AG04450 (cell line): ENCODE results near the gene ZDHHC3. TPM values are rescaled to one million over a fixed set of nuclear protein-coding genes. Genes with fewer than 3 reads are reported as not detected.
"Not testable (repeated sequence)": the region's sequence is repeated elsewhere in the genome, so short reads cannot be mapped to it uniquely, and the experiment has no call there.

Experiments used
- CTCF ChIA-PET: fragments of 300-600, 350-600 bp; formaldehyde crosslinking; extraction: SDS; loops from one replicate; lab custom pipeline; 2022; ENCODE audit warnings: antibody characterized with exemption, inconsistent platforms; lab: Charles Lee
- POLR2A ChIA-PET: fragments of 350-600 bp; formaldehyde crosslinking; extraction: SDS; loops from one replicate; lab custom pipeline; 2021; ENCODE audit warnings: antibody characterized with exemption, inconsistent platforms; lab: Yijun Ruan, JAX
- DNase-seq: peaks from one replicate; pipeline ENCODE4 v3.0.0-alpha.2; 2011; ENCODE audit warnings: low read depth, low spot score
- H3K27ac ChIP-seq: one replicate; pipeline ENCODE4 v1.5.1; 2012; ENCODE audit warnings: low read depth, low read length, control low read depth
- H3K27me3 ChIP-seq: one replicate; pipeline ENCODE4 v1.6.0; 2012; ENCODE audit warnings: low read length; ENCODE audit not compliant: control insufficient read depth, insufficient read depth
- H3K4me3 ChIP-seq: 2 replicates; pipeline ENCODE4 v1.5.1; 2011; ENCODE audit warnings: mild to moderate bottlenecking, low read depth, low read length, control low read depth
- H3K9me3 ChIP-seq: 2 replicates; pipeline ENCODE4 v1.5.1; 2012; ENCODE audit warnings: low read length; ENCODE audit not compliant: control insufficient read depth, insufficient read depth
- polyA plus RNA-seq: library from polyadenylated mRNA; depleted of rRNA; stranded (reverse); fragments of >200 nt; gene quantifications from 2 replicates; pipeline ENCODE4 v1.2.3, GENCODE V29; 2011
- TF ChIP-seq, protein P1 (sequence below): IDR thresholded peaks from 2 replicates; pipeline ENCODE4 v1.5.1; 2011; ENCODE audit warnings: low read depth, low read length, control low read depth, inconsistent platforms

ZDHHC3 gene
- polyA plus RNA-seq, 1 experiment: 92.7 TPM

DNA sequence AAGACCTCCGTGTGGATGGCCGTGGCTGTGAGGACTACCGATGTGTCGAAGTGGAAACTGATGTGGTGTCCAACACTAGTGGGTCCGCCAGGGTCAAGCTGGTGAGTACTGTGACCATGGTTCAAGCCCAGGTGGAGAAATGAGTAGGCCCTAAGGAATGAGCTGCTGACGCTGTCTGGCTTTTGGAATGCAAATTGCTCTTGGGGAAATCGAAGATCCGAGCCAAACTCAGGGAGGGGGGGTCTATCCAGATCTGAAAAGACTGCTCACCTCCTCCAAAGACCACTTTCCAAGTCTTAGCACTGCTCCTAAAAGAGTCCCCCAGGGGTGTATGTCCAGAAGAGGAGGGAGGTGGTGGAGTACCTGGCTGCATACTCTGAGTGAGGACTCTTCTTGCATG lies 13.2 kb upstream of the ZDHHC3 start:
- H3K4me3 ChIP-seq: no peak overlapping the region
- no peak for DNase-seq
- TF ChIP-seq, protein P1, sequence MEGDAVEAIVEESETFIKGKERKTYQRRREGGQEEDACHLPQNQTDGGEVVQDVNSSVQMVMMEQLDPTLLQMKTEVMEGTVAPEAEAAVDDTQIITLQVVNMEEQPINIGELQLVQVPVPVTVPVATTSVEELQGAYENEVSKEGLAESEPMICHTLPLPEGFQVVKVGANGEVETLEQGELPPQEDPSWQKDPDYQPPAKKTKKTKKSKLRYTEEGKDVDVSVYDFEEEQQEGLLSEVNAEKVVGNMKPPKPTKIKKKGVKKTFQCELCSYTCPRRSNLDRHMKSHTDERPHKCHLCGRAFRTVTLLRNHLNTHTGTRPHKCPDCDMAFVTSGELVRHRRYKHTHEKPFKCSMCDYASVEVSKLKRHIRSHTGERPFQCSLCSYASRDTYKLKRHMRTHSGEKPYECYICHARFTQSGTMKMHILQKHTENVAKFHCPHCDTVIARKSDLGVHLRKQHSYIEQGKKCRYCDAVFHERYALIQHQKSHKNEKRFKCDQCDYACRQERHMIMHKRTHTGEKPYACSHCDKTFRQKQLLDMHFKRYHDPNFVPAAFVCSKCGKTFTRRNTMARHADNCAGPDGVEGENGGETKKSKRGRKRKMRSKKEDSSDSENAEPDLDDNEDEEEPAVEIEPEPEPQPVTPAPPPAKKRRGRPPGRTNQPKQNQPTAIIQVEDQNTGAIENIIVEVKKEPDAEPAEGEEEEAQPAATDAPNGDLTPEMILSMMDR: no peak
- no peaks in the 10 kb centered on the region; the same call in 1 of the 2 replicates for H3K9me3 ChIP-seq
- no peak overlapping the region for H3K27ac ChIP-seq
- ChIA-PET CTCF (interaction anchor here (0.8 to 8.3 kb wide), 3 partner anchors 12 to 47 kb away, joined by 3 to 47 read pairs (median 3); partner anchors contain the start of genes EXOSC7 and ZDHHC3), POLR2A (no interaction called here)
- no peaks in the 10 kb centered on the region for H3K27me3 ChIP-seq

DNA sequence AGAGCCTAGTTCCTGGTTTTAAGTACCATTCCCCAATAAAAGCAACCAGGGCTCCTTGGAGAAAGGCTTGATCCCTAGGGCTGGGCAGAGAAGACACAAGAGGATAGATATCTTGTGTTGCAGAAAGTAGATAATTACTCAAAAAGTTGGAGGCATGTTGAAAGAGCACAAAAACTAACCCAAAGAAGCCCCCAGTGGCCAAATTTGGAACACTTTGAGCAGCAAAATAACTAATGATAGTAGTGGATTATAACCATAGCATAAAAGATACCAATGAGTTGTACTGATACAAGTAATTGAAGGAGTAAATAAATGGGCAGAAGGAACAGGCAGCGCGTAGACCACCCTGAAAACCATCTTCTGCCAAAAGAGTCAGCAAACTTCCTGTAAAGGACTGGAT lies 12.1 kb upstream of the ZDHHC3 start:
- H3K4me3 ChIP-seq: no peak overlapping the region
- H3K9me3 ChIP-seq: no peaks in the 10 kb centered on the region; the same call in 1 of the 2 replicates
- ChIA-PET POLR2A (no interaction called here), CTCF (interaction anchor here (0.8 to 8.3 kb wide), 3 partner anchors 12 to 48 kb away, joined by 3 to 47 read pairs (median 3); partner anchors contain the start of genes EXOSC7 and ZDHHC3)
- TF ChIP-seq, protein P1: peak; percentile 55
- DNase-seq: no peak
- H3K27me3 ChIP-seq: no peaks in the 10 kb centered on the region
- H3K27ac ChIP-seq: no peak overlapping the region

DNA sequence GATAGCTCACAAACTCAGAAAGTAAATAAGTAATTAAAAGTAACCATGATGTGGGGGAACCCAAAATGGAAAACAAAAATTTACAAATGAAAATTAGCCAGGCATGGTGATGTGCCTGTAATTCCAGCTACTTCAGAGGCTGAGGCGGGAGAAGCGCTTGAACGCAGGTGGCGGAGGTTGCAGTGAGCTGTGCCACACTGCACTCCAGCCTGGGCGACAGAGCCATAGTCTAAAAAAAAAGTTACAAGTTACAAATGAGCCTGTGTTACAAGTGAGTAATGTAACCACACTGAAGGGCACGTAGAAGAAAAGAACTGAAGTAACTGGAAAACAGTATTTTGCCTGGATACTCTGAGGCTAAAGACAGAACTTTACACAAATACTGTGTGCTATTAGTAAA lies 11.4 kb upstream of the ZDHHC3 start:
- Histone ChIP-seq H3K4me3 (no peak overlapping the region), H3K9me3 (no peaks in the 10 kb centered on the region; the same call in 1 of the 2 replicates), H3K27me3 (no peaks in the 10 kb centered on the region), H3K27ac (no peak overlapping the region)
- POLR2A ChIA-PET: no interaction called here
- CTCF ChIA-PET: interaction anchor here (0.8 to 8.3 kb wide), 2 partner anchors 11 to 673 kb away, joined by 3 to 47 read pairs; partner anchors contain the start of genes EXOSC7 and ZDHHC3
- DNase-seq: no peak
- TF ChIP-seq, protein P1: no peak

DNA sequence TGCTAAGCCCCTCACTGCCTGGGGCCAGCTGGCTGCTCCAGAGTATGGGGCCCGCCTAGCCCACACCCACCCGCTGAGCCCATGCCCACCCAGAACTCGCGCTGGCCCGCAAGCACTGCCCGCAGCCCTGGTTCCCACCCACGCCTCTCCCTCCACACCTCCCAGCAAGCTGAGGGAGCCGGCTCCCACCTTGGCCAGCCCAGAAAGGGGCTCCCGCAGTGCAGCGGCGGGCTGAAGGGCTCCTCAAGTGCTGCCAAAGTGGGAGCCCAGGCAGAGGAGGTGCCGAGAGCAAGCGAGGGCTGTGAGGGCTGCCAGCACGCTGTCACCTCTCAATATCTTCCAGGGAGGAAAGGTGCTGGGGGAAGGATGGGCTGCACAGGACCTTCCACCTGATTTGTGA lies 10.4 kb upstream of the ZDHHC3 start:
- DNase-seq, H3K9me3 ChIP-seq, H3K27me3 ChIP-seq, POLR2A ChIA-PET, H3K27ac ChIP-seq, H3K4me3 ChIP-seq, CTCF ChIA-PET: not testable (repeated sequence)

DNA sequence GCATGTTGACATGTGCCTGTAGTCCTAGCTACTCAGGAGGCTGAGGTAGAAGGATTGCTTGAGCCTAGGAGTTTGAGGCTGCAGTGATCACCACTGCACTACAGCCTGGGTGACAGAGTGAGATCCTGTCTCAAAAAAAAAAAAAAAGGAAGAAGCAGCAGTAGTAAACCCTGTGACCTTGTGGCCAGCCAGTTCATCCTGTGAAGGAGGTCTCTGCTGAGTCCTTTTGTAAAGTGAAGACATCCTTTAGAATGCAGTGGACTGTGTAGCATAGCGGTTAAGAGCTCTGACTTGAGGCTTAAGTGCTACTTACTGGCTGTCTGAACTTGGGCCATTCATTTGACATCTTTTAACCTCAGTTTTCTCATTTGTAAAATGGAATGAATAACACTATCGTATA lies 8.4 kb upstream of the ZDHHC3 start:
- no peaks in the 10 kb centered on the region for H3K27me3 ChIP-seq
- ChIA-PET CTCF (interaction anchor here (0.6 to 2.4 kb wide), 2 partner anchors 9 to 360 kb away, joined by 5 to 14 read pairs; no protein-coding TSS in a partner anchor), POLR2A (no interaction called here)
- TF ChIP-seq, protein P1: no peak
- DNase-seq: no peak
- H3K27ac ChIP-seq: no peak overlapping the region
- no peaks in the 10 kb centered on the region; the same call in 1 of the 2 replicates for H3K9me3 ChIP-seq
- H3K4me3 ChIP-seq: no peak overlapping the region
